C4-2B (cell line): Measurements from ENCODE around the gene ADGRF4.

Experiments used
- H3K27ac ChIP-seq: fragments of 450-650 bp; 2 replicates; pipeline ENCODE4 v1.5.1; 2017
- ZFX ChIP-seq: fragments of 450-650 bp; IDR thresholded peaks from 2 replicates; pipeline ENCODE4 v1.6.1; 2017
- TF ChIP-seq, protein P1 (sequence below): fragments of 450-650 bp; conservative IDR thresholded peaks from 2 replicates; pipeline ENCODE4 v1.5.1; 2017; ENCODE audit warnings: mild to moderate bottlenecking

The ADGRF4 gene

DNA sequence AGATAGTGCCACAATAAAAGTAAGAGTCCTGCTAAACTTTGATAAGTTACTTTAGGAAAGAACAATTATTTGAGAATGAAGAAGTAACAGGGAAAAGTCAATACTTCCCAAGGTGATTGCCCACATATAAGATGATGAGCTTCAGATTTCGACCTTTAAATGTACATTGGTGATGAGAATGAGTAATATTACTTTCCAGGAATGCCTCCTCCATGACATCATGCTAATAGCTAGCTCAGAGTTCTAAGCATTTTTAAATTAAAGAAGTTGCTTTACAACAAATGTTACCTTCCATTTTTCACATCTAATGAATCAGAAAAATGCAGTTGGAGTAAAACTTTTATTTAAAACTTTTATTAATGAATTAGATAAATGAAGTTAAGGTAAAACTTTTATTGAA is 61.0 kb downstream of the ADGRF4 start:
- no peak for TF ChIP-seq ZFX
- TF ChIP-seq, protein P1, sequence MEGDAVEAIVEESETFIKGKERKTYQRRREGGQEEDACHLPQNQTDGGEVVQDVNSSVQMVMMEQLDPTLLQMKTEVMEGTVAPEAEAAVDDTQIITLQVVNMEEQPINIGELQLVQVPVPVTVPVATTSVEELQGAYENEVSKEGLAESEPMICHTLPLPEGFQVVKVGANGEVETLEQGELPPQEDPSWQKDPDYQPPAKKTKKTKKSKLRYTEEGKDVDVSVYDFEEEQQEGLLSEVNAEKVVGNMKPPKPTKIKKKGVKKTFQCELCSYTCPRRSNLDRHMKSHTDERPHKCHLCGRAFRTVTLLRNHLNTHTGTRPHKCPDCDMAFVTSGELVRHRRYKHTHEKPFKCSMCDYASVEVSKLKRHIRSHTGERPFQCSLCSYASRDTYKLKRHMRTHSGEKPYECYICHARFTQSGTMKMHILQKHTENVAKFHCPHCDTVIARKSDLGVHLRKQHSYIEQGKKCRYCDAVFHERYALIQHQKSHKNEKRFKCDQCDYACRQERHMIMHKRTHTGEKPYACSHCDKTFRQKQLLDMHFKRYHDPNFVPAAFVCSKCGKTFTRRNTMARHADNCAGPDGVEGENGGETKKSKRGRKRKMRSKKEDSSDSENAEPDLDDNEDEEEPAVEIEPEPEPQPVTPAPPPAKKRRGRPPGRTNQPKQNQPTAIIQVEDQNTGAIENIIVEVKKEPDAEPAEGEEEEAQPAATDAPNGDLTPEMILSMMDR: no peak
- H3K27ac ChIP-seq: no peak overlapping the region

DNA sequence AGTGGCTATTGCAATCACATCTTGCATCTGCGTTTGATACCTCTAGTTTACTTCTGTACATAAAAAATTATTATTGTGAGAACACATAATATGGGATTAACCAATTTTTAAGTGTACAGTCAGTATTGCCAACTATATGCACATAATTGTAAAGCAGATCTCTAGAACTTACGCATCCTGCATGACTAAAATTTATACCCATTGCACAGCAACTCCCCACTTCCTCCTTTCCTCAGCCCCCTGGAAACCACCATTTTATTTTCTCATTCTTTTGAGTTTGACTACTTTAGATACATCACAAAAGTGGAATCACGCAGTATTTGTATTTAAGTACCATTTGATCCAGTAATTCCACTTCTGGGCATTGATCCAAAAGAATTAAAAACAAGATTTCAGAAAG is 64.1 kb downstream of the ADGRF4 start:
- TF ChIP-seq ZFX: no peak
- TF ChIP-seq, protein P1: no peak
- no peak overlapping the region for H3K27ac ChIP-seq

DNA sequence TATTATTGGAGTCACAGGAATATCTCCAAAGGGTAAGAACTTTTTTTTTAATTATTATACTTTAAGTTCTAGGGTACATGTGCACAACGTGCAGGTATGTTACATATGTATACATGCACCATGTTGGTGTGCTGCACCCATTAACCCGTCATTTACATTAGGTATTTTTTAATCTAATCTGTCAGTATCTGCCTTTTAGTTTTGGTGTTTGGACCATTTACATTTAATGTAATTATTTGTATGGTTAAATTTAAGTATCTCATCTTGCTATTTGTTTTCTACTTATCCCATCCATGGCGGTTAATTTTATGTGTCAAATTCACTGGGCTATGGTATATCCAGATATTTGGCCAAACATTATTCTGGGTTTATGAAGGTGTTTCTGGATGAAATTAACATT is 68.1 kb downstream of the ADGRF4 start:
- no peak for TF ChIP-seq ZFX
- TF ChIP-seq, protein P1: no peak
- H3K27ac ChIP-seq: no peak overlapping the region

DNA sequence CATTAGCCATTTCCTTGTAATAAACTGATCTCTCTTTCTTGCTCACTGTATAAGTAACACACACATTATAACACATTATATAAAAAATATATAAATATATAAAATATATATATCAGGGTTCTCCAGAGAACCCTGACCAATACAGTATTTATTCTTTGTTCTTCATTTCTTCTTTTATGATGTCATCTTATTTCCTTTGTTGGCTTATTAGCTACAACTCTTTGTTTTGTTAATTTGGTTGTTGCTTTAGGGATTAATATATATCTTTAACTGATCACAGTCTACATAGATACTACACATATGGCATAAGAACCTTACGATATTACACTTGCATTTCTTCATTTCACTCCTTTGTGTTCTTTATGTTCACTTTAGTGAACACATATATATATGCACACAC is 68.7 kb downstream of the ADGRF4 start:
- no peak overlapping the region for H3K27ac ChIP-seq
- no peak for TF ChIP-seq ZFX
- TF ChIP-seq, protein P1: no peak

DNA sequence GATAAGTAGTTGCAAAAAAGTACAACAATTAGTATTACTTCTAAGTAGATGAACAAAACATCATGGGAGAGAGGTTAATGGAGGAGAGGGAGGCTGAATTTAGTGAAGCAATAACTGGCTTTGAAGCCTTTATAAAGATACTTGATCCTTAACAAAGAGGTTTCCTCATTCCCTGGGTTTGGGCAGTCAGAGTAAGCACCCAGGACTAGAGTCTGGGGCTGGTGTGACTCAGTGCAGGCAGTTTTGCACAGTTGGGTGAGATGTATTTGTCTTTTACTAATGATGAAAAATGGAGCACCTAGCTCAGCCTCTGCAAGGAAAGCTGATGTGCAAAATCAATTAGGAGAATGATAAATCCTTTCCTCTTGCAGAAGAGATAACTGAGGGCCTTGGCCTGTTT is 71.6 kb downstream of the ADGRF4 start:
- TF ChIP-seq, protein P1: no peak
- no peak for TF ChIP-seq ZFX
- no peak overlapping the region for H3K27ac ChIP-seq
